ENCODE measurements around the gene CNKSR1.

Gene CNKSR1

DNA sequence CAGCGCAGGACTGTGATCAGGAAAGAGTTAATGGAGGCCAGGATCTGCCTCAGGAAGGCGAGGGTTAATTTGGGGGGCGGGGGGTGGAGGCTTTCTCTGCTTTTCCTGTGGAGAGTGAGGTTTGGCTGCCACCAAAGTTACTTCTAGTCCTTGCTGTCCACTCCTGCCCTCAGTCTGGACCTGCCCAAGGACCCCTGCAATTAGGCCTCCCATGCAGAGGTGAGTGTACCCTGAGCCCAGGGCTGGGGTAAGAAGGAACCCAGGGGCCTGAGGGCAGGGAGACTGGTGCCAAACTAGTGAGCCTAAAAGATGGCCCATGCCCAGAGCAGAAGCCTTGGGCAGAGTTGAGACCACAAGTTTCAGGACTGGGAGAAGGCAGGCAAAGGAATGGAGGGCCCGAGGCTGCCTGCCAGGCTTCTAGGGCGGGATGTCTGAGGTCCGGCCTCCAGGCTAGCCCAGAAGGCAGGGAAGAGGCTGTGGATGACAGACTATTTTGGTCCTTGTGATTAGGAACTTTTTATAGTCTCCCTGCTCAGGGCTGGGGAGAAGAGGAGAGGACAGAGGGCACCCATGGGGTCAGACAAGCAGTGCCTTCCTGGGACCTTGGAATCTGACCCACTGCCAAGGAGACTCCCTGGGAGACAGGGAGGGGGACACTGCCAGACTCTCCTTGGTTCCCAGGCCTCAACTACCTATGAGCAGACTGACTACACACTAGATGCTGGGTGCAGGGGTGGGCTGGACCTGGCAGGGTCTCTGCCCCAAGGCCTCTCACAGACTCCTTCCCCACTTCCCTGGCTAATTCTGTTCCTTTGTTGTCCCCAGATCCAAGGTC is 18.2 kb upstream of the CNKSR1 start, which contains the start of gene FAM110D:
Gene FAM110D, plus strand, starts transcription at position 172 of the 835 bp plus-strand sequence. CDS start 2,213 bp downstream, outside the sequence.
- Histone ChIP-seq H3K4me1 (ENCODE audit: low read depth, poor library complexity, severe bottlenecking) (no peaks in the 10 kb centered on the region), H3K9ac (no peak within 1 kb of the TSS), H3K27me3 (ENCODE audit: insufficient read depth, low read depth) (peaks cover 37% of the 10 kb centered on the region), H2AFZ (ENCODE audit: low read depth) (no peak within 1 kb of the TSS), H3K4me2 (no peak within 1 kb of the TSS), H3K79me2 (ENCODE audit: insufficient read depth, low read depth) (no peaks in the 10 kb centered on the region), H3K27ac (no peak within 1 kb of the TSS), H4K20me1 (ENCODE audit: insufficient read depth) (no peaks in the 10 kb centered on the region), H3K36me3 (ENCODE audit: insufficient read depth) (no peaks in the 10 kb centered on the region), H3K4me3 (IDR thresholded peaks at IDR 0.05; ENCODE audit: insufficient read depth, low read depth, low read length) (no peak within 1 kb of the TSS)
- TF ChIP-seq, protein P1, sequence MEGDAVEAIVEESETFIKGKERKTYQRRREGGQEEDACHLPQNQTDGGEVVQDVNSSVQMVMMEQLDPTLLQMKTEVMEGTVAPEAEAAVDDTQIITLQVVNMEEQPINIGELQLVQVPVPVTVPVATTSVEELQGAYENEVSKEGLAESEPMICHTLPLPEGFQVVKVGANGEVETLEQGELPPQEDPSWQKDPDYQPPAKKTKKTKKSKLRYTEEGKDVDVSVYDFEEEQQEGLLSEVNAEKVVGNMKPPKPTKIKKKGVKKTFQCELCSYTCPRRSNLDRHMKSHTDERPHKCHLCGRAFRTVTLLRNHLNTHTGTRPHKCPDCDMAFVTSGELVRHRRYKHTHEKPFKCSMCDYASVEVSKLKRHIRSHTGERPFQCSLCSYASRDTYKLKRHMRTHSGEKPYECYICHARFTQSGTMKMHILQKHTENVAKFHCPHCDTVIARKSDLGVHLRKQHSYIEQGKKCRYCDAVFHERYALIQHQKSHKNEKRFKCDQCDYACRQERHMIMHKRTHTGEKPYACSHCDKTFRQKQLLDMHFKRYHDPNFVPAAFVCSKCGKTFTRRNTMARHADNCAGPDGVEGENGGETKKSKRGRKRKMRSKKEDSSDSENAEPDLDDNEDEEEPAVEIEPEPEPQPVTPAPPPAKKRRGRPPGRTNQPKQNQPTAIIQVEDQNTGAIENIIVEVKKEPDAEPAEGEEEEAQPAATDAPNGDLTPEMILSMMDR (conservative IDR thresholded peaks at IDR 0.05; ENCODE audit: low read depth, low read length) = no peak

DNA sequence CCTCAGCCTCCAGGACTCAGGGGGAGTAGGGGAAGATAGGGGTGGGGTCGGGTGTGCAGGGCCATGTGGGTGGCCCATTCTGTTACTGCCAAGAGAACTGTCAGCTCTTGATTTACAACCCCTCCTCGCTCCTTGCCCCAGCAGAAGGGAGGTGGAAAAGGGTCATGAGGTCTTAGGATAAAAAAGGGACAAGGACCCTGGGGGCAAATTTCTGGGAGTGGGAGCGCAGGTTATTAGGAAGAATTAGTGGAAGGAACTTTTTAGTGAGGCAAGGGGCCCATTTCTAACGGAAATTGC is 17.6 kb upstream of the CNKSR1 start:
- Histone ChIP-seq H2AFZ (ENCODE audit: low read depth) (no peak overlapping the region), H4K20me1 (ENCODE audit: insufficient read depth) (no peaks in the 10 kb centered on the region), H3K27ac (no peak overlapping the region), H3K4me2 (no peak overlapping the region), H3K36me3 (ENCODE audit: insufficient read depth) (no peaks in the 10 kb centered on the region), H3K4me1 (ENCODE audit: low read depth, poor library complexity, severe bottlenecking) (no peaks in the 10 kb centered on the region), H3K9ac (no peak overlapping the region), H3K27me3 (ENCODE audit: insufficient read depth, low read depth) (peaks cover 40% of the 10 kb centered on the region), H3K79me2 (ENCODE audit: insufficient read depth, low read depth) (no peaks in the 10 kb centered on the region), H3K4me3 (IDR thresholded peaks at IDR 0.05; ENCODE audit: insufficient read depth, low read depth, low read length) (no peak overlapping the region)
- TF ChIP-seq, protein P1 (conservative IDR thresholded peaks at IDR 0.05; ENCODE audit: low read depth, low read length) = no peak

DNA sequence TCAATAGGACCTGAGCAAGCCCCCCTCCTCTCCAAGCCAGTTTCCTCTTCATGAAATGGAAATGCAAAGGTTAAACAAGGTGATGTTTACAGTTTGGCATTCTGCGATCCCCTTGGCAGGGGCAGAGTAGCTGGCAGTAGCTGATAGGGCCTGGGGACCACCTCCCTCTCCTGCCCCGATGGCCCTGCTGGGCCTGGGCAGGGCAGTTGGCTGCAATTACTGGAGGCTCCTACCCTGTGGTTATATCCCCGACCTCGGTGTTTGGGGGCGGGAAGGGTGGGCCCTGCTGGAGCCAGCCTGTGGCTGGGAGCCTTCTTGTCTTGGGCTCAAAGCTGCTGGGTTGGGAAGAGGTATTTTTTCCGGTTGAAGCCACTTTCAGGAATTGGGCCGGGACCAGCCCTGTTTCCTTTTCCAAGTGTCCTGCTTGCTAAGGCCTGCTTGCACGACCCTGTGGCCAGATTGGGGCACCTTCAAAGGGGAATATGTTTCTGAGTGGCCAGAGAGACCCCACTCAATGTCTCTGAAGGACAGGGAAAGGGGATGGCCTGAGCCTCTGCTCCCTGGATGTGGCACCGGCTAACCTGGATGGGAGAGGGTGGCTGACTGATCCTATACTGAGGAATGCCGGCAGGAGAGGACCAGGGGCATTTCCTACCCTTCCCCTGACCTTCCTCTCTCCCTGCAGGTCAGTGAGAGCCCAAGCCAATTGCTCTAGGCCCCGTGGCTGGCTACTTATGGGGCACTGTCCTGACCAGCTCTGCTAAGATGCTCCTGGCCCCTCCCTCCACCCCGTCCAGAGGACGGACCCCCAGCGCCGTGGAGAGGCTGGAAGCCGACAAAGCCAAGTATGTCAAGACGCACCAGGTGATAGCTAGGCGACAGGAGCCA is 16.5 kb upstream of the CNKSR1 start:
- Histone ChIP-seq H4K20me1 (ENCODE audit: insufficient read depth) (no peaks in the 10 kb centered on the region), H3K4me3 (IDR thresholded peaks at IDR 0.05; ENCODE audit: insufficient read depth, low read depth, low read length) (no peak overlapping the region), H3K9ac (no peak overlapping the region), H3K27me3 (ENCODE audit: insufficient read depth, low read depth) (peaks cover 48% of the 10 kb centered on the region), H3K36me3 (ENCODE audit: insufficient read depth) (no peaks in the 10 kb centered on the region), H3K4me2 (no peak overlapping the region), H3K4me1 (ENCODE audit: low read depth, poor library complexity, severe bottlenecking) (peaks cover 8% of the 10 kb centered on the region), H3K79me2 (ENCODE audit: insufficient read depth, low read depth) (no peaks in the 10 kb centered on the region), H2AFZ (ENCODE audit: low read depth) (no peak overlapping the region), H3K27ac (no peak overlapping the region)
- TF ChIP-seq, protein P1 (conservative IDR thresholded peaks at IDR 0.05; ENCODE audit: low read depth, low read length) = no peak

DNA sequence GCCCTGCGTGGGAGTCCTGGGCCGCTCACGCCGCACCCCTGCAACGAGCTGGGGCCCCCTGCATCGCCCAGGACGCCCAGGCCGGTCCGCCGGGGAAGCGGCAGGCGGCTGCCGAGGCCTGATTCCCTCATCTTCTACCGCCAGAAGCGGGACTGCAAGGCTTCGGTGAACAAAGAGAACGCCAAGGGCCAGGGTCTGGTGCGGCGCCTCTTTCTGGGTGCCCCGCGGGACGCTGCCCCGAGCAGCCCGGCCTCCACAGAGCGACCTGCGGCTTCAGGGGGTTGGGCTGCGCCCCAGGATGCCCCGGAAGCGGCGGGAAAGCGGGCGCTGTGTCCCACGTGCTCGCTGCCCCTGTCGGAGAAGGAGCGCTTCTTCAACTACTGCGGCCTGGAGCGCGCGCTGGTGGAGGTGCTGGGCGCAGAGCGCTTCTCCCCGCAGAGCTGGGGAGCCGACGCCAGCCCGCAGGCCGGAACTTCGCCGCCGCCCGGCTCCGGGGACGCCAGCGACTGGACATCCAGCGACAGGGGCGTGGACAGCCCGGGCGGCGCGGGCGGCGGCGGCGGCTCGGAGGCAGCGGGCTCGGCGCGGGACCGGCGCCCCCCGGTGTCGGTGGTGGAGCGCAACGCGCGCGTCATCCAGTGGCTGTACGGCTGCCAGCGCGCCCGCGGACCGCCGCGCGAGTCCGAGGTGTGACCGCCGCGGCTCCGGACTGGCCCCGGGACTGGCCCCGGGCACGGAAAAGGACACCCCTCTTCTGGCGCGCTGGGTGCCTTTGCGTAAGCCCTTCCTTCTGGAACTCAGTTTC is 15.7 kb upstream of the CNKSR1 start:
- no peak overlapping the region for H3K4me2 ChIP-seq
- H3K4me3 ChIP-seq (IDR thresholded peaks at IDR 0.05; ENCODE audit: insufficient read depth, low read depth, low read length) = no peak overlapping the region
- H3K36me3 ChIP-seq (ENCODE audit: insufficient read depth) = no peaks in the 10 kb centered on the region
- H3K79me2 ChIP-seq (ENCODE audit: insufficient read depth, low read depth) = no peaks in the 10 kb centered on the region
- H3K9ac ChIP-seq = no peak overlapping the region
- peaks cover 17% of the 10 kb centered on the region for H3K4me1 ChIP-seq (ENCODE audit: low read depth, poor library complexity, severe bottlenecking)
- no peak overlapping the region for H3K27ac ChIP-seq
- H4K20me1 ChIP-seq (ENCODE audit: insufficient read depth) = no peaks in the 10 kb centered on the region
- no peak overlapping the region for H2AFZ ChIP-seq (ENCODE audit: low read depth)
- H3K27me3 ChIP-seq (ENCODE audit: insufficient read depth, low read depth) = peaks cover 48% of the 10 kb centered on the region
- TF ChIP-seq, protein P1 (conservative IDR thresholded peaks at IDR 0.05; ENCODE audit: low read depth, low read length) = no peak

Data from KMS-11 (cell line).